HG03025 (cell line): ENCODE measurements around the gene SORCS2.

Experiments
- ATAC-seq: cut with Tn5 transposase; IDR thresholded peaks from one replicate; pipeline ENCODE4 v1.9.1; 2021; ENCODE audit warnings: mild to moderate bottlenecking, moderate library complexity; ENCODE audit not compliant: unreplicated experiment, low FRiP score

Gene SORCS2

GRCh38 chr4:7382634-7383014 lies 190.3 kb downstream of the SORCS2 start:
- ATAC-seq = no peak

DNA sequence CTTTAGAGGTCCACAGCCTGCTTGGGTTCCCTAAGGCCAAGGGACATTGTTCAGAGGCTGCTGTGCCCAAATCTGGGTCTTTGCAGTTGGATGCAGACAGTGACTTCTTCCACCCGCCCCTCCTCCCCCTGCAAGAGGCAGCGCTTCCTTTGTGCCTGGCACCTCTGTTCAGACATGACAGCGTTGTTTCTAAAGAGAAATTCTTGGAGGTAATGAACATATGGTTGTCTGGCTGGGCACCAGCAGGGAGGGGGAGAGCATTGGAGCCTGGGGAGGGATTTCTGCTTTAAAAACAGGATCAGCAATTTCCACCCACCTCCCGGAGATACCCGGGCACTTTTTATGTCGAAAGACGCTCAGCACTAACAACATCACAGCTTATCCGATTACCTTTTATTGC lies 190.9 kb downstream of the SORCS2 start:
- no peak for ATAC-seq

DNA sequence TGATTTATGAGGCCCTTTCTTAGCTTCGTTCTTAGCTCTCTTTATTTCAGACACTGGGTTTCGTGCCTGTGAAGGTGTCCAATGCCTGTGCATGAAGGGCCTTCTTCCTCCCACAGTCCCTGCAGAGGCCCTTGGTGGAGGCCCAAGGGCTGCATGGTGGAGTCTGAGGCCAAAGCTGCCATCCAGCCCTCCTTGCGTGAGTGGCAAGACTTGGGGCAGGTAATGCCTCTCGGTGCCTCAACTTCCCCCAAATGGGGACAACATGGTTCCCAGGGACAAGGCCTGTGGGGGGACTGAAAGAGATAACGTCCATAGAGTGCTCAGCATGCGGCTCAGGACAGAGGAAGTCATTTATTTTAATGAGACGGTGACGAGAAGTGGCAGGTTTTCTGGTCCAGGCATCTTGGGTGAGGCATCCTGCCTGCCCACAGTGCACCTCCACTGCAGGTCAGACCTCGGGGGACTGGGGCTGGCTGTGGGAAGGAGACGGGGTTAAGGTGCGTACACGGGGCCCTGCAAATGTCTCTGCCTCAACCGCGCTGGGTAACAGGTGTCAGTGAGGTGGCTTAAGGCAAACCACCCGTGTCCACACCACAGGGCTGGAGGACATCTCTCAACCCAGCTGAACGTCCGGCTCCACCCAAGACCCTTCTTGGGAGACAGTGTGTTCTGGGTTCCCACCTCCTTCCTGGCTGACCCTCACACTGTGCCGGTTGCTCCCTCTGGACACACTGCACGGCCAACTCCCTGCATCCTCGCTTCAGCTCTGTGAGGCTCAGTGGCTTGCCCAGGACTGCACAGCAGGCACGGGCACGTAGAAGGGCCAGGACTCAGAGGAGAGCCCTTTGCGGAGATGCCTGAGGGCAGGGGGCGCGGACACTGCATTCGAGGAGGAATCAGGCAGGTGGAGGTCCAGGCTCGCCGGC lies 191.9 kb downstream of the SORCS2 start:
- ATAC-seq = no peak

DNA sequence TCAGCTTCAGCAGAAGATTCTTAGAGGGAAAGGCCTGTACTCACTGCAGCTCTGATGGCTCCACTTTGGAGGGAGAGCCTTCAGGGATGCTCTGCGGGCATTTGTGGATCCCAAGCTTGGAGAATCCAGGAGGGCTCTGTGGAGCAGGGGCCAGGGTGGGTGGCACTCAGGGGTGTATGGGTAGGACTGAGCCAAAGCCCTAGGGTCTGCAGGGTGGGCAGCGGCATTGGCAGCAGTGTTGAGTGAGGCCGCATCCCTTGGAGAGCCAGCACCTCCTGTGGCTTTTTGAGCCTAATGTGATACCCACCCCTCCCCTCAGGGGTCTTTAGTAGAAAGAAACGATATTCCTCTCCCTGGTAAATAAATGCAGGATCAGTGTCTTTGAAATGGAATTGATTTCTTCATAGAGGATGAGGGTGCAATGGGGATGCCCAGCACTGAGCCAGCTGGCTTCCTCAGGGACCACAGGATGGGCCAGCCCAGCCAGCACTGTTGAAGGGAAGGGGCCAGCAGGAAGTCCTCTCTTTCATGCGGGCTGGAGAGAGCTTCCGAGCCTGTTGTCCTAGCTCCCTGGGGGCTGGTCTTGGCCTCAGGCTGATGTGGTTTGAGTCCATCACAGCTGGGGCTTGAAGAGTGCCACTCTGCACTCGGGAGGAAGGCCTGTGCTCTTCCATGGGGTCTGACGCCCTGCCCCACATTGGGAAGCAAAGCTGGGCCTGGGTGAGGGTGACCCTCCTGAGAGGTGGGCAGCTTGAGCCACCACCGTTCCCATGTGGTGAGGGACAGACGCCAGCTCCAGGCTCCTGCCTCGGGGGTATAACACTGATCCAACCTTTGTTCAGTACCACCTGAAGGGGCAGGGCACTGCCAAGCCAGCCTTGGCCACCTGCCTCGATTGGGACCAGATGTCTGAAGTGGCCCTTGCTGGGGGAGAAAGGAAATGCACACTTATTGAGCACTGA lies 192.9 kb downstream of the SORCS2 start:
- no peak for ATAC-seq

DNA sequence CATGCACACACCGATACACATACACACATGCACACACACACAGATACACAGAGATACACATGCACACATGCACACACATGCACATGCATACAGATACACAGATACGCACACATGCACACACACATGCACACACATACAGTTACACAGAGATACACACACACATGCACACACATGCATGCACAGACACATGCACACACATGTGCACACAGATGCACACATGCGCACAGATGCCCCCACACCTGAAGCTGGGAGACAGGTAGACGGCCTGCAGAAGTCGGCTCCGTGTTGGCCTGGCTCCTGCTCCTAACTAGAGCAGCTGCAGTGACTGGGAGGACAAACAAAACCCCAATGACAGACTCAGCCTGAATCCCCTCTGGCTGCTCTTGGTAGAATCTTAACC lies 195.6 kb downstream of the SORCS2 start:
- no peak for ATAC-seq

DNA sequence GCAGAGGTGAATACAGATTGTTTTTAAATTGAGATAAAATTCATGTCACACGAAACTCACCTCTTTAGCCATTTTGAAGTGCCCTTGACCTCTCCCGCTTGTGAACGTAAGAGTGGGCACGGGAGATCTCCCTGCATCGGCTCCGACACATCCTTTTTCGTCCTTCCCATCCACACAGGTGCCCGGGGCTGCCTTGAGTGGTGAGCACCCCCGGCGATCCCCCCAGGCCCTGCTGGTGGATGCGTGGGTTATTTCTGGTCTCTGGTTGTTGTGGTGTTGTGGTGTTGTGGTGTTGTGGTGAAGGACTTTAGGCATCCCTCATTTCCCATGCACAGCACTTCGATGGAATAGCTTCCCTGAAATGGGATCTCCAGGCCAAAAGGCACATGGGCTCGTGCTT lies 196.3 kb downstream of the SORCS2 start:
- ATAC-seq = no peak

- ATAC-seq = no peak
Observed at GRCh38 chr4:7389101-7389701, 196.9 kb downstream of the SORCS2 start.

DNA sequence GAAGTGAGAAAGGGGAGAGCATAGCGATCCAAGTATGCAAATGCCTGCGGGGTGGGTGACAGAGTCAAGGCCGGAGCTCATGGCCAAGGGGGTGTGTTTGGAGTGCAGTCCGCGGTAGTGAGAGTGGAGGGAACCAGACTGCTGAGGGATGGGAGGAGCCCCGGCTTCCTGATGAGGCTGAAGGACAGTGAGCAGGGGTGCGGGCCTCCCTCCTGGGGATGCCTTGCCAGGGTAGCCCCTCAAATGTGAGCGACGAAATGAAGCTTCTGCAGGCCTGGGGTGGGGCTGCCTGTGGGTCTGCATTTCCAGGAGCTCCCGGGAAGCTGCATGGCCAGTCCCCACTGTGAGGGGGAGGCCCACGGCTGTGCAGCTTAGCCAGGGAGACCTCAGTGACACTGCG lies 197.4 kb downstream of the SORCS2 start:
- ATAC-seq = no peak

GRCh38 chr4:7390336-7390735 lies 198.0 kb downstream of the SORCS2 start:
- ATAC-seq = no peak

GRCh38 chr4:7390906-7391636 lies 198.7 kb downstream of the SORCS2 start:
- ATAC-seq = no peak

DNA sequence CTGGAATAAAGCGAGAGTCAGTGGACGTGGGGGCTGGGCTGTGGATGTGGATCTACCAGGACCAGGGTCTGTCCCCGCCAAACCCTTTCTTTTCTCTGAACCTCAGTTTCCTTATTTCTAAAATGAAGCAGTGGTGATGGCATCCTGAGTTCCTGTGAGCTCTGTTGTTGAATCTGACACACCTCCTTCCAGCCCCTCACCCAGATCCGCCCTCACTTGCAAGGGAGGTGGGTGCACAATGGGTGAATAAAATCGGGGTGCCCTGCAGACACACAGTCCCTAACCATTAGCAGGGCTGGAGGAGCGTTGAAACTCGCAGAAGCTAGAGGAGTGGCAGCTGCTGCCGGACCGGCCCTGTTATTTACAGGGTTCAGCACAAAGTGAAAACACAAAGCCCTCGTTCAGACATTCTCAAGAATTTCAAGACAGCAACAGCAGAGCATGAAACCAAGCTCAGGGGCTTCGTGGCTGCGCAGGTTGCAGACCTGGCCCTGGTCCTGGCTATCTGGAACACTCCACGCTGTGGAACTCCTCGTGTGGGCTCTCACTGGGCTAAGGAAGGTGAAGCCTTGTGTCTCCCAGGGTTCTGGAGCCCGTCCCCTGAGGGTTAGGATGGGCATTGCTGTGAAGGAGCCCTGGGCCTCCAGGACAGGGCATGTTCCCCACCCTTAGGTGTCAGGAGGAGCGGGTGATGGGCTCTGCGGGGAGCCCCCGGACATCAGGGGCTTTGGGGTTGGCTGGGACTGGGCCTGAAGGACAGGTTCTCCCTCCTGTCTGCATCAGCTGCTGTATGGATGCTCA lies 199.5 kb downstream of the SORCS2 start:
- ATAC-seq = no peak

- ATAC-seq = no peak
Observed at GRCh38 chr4:7392438-7393421, 200.4 kb downstream of the SORCS2 start.

DNA sequence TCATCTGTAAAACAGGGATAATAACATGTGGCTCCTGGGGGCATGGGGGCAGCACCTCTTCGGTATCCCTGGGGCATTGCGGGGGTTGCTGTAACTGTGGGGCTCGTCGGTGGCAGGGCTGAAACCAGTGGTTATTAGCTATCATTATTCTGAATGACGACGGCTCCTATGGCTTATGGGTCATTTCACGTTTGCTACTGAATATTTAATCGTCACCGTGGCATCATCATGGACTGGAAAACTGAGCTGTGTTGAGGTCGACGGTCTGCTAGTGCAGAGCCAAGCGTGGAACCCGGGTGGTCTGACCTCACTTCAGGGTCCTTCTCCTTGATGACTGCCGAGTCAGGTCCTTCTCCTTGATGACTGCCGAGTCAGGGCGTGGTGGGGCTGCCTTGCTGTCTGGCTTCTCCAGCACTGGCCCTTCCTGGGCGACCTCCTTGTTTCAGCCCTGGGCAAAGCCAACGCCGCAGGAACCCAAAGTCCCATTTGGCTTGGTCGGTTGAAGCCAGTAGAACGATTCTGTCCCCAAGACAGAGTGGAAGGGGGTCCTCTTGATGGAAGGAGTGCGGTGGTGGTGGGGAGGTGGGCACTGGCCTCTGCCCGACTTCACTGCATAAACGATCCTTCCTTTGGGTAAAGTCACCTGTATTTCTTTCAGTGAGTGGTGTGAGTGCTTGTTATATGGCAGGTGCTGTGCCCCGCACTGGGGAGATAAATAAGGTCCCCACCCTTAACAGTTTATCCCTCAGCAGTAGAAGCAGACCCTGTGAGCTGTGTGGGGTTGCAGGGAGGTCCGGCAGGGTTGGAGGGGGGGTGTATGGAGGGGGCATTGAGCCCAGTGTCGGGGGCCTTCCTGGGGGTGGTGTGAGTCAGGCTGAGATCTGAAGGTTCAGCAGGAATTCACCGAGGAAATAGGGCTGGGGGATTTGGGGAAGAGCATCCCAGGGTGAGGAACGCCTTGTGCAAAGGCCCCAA lies 201.6 kb downstream of the SORCS2 start:
- no peak for ATAC-seq

DNA sequence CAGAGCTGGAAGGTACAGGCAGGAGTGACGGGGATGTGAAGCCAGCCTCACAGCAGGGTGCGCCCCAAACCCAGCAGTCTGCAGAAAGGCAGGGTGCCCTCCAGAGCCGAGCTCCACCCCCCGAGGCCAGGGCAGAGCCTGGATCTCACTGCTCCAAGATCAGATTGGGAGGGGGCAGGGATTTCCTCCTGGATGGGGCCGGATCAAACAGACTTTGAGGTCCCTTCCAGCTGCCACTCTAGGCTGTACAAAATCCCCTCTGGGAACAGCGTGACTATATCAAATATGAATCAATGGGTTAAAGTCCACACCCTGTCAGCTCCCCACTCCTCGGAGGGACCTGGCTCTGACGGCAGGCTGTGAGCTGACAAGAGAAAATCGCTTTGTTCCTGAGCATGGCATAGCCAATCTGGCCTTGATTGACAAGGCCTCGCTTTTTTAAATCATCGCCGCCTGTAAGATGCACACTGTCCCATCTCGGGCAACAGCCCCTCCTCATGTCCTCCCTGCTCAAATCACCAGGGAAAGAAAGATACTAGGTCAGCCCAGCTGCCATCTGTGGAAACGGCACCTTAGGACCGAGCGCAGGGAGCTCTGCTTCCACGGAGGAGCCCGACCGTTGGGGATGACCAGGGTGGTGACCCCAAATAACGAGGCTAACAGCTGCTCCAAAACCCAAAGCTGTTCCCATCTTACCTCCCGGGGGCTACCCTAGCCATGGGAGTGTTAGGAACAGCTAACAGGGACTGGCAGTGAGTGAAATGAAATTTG lies 202.5 kb downstream of the SORCS2 start:
- no peak for ATAC-seq

DNA sequence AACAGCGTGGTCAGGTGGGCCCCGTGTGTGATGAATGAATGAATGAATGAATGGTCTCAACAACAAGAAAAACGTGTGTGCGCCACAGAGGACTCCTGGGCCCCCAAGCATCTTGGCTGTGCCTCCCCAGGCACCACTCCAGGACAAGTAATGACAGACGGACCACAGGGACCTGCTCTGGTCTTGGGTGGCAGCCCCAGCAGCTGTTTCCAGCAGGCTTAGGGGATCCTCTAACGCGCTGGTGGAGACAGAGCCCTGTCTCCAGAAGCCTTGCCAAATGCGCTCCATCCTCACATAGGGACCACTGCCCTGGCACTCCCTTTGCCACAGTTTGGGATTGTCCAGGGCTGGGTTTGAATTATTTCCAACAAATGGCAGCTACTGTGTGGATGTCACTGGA lies 203.3 kb downstream of the SORCS2 start:
- ATAC-seq = no peak

DNA sequence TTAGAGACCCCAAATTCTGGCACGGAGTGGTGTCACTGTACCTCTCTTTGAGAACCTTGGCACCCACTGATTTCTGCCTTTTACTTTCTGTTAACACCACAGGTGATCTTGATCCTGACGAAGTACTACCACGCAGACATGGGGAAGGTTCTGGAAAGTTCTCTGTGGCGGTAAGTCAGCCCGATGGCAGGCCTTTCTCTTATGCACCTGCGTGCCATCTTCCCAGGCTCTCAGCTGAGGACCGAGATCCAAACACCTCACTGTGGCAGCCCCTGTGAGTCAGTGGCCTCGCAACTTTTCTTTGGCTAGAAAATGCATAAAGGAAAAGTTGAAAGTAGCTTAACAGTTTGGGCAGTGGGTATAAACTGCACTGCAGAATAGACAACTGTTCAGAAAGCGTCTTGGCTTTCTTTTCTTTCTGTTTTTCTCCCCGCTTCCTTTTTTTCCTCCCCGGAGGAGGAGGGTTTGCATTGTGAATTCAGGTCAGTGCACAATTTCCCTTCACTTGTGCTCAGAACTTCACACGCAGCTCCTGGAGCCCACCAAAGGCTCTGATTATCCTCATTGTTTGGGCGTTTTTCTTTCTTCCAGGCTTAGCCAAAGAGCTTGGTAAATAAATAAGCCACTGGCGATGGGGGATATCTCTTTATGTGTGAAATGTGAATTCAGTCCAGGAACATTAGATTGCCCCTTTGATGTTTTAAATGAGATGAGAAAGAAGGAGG lies 204.0 kb downstream of the SORCS2 start:
- no peak for ATAC-seq
